DOHH2 (cell line): Measurements from ENCODE around the gene SAMD10.

Experiments
- H3F3A ChIP-seq: fragments of 200-600 bp; sonication (generic), shearing (Covaris generic); 2 replicates; pipeline ENCODE4 v1.6.0; 2016; ENCODE audit warnings: antibody characterized with exemption, mild to moderate bottlenecking; ENCODE audit not compliant: control insufficient read depth, insufficient read depth
- H3K27ac ChIP-seq: fragments of 200-600 bp; sonication (generic); 2 replicates; pipeline ENCODE4 v1.5.1; 2014; ENCODE audit warnings: low read depth, mild to moderate bottlenecking, low read length, moderate library complexity
- H3K27me3 ChIP-seq: fragments of 200-600 bp; sonication (generic); 2 replicates; pipeline ENCODE4 v1.6.1; 2014; ENCODE audit warnings: mild to moderate bottlenecking, low read length, mixed read lengths; ENCODE audit not compliant: control insufficient read depth
- H3K36me3 ChIP-seq: fragments of 200-600 bp; sonication (generic); 2 replicates; pipeline ENCODE4 v1.6.1; 2014; ENCODE audit warnings: mild to moderate bottlenecking, low read length, moderate library complexity, mixed read lengths; ENCODE audit not compliant: control insufficient read depth
- H3K4me1 ChIP-seq: fragments of 200-600 bp; sonication (generic); 2 replicates; pipeline ENCODE4 v1.6.1; 2014; ENCODE audit warnings: mild to moderate bottlenecking, low read length, mixed read lengths; ENCODE audit not compliant: control insufficient read depth
- H3K4me2 ChIP-seq: fragments of 200-600 bp; sonication (generic); 2 replicates; pipeline ENCODE4 v1.6.0; 2014; ENCODE audit warnings: mild to moderate bottlenecking, low read length, moderate library complexity
- H3K4me3 ChIP-seq: fragments of 200-600 bp; sonication (generic); 2 replicates; pipeline ENCODE4 v1.5.1; 2014; ENCODE audit warnings: mild to moderate bottlenecking, low read length, mixed read lengths
- H3K79me2 ChIP-seq: fragments of 200-600 bp; sonication (generic); 2 replicates; pipeline ENCODE4 v1.6.1; 2014; ENCODE audit warnings: mild to moderate bottlenecking, low read length, mixed read lengths; ENCODE audit not compliant: control insufficient read depth
- H3K9me2 ChIP-seq: fragments of 200-600 bp; sonication (generic); replicated peaks from 2 replicates; pipeline ENCODE4 v1.6.1; 2014; ENCODE audit warnings: mild to moderate bottlenecking, low read length, mixed read lengths; ENCODE audit not compliant: control insufficient read depth
- H3K9me3 ChIP-seq: fragments of 200-600 bp; sonication (generic); 2 replicates; pipeline ENCODE4 v1.6.1; 2014; ENCODE audit warnings: antibody characterized with exemption, low read length, mixed read lengths; ENCODE audit not compliant: control insufficient read depth, insufficient read depth
- H4K20me1 ChIP-seq: fragments of 200-600 bp; sonication (generic); 2 replicates; pipeline ENCODE4 v1.6.0; 2014; ENCODE audit warnings: low read depth, mild to moderate bottlenecking, antibody characterized with exemption, low read length, moderate library complexity; ENCODE audit not compliant: control insufficient read depth, insufficient read depth
- CTCF ChIP-seq: fragments of 200-600 bp; sonication (generic); IDR thresholded peaks from one replicate; pipeline ENCODE4 v1.5.1; 2014; ENCODE audit warnings: antibody characterized with exemption, mild to moderate bottlenecking, low read depth, low read length; ENCODE audit not compliant: poor library complexity, severe bottlenecking
- EZH2phosphoT487 ChIP-seq: fragments of 200-600 bp; sonication (generic); IDR thresholded peaks from 2 replicates; pipeline ENCODE4 v1.6.1; 2017; ENCODE audit warnings: borderline replicate concordance, mild to moderate bottlenecking, antibody characterized with exemption, low read length, moderate library complexity, mixed read lengths

SAMD10 gene

GRCh38 chr20:63970714-63971431 is 8.6 kb downstream of the SAMD10 start:
- Histone ChIP-seq H3K9me3 (peaks cover 8% of the 10 kb centered on the region), H3K4me3 (no peak overlapping the region), H4K20me1 (no peaks in the 10 kb centered on the region), H3K4me1 (peaks cover 42% of the 10 kb centered on the region), H3K9me2 (no peaks in the 10 kb centered on the region), H3K4me2 (peak overlapping the region; percentile 59; the same call in 1 of the 2 replicates), H3K27me3 (no peaks in the 10 kb centered on the region), H3F3A (peaks cover 9% of the 10 kb centered on the region), H3K36me3 (peaks cover 50% of the 10 kb centered on the region), H3K27ac (no peak overlapping the region), H3K79me2 (peaks cover 17% of the 10 kb centered on the region)
- TF ChIP-seq CTCF (no peak), EZH2phosphoT487 (no peak)

- Histone ChIP-seq H3K27ac (peak within 1 kb of the TSS; percentile 34), H3K4me1 (peaks cover 42% of the 10 kb centered on the region), H3K9me2 (no peaks in the 10 kb centered on the region), H3K27me3 (no peaks in the 10 kb centered on the region), H3K36me3 (peaks cover 51% of the 10 kb centered on the region), H3K79me2 (peaks cover 17% of the 10 kb centered on the region), H3K4me2 (peak within 1 kb of the TSS; percentile 92), H4K20me1 (no peaks in the 10 kb centered on the region), H3K9me3 (peaks cover 8% of the 10 kb centered on the region), H3K4me3 (peak within 1 kb of the TSS; percentile 78), H3F3A (peaks cover 9% of the 10 kb centered on the region)
- TF ChIP-seq CTCF (no peak), EZH2phosphoT487 (no peak)
These were observed 9.4 kb downstream of the SAMD10 start, which contains the start of gene ZNF512B for GRCh38 chr20:63969838-63970713. TSS of gene ZNF512B (minus strand) at chr20:63969930. CDS start at chr20:63967950, 1,980 bp downstream.

GRCh38 chr20:63968928-63969760 is 10.3 kb downstream of the SAMD10 start:
- H3K4me3 ChIP-seq, result peak overlapping the region; percentile 78
- H3K79me2 ChIP-seq, result peaks cover 17% of the 10 kb centered on the region
- TF ChIP-seq CTCF (no peak), EZH2phosphoT487 (no peak)
- peaks cover 9% of the 10 kb centered on the region for H3F3A ChIP-seq
- H3K27ac ChIP-seq, result peak overlapping the region; percentile 34
- peaks cover 40% of the 10 kb centered on the region for H3K4me1 ChIP-seq
- H3K36me3 ChIP-seq, result peaks cover 50% of the 10 kb centered on the region
- H4K20me1 ChIP-seq, result no peaks in the 10 kb centered on the region
- no peaks in the 10 kb centered on the region for H3K27me3 ChIP-seq
- peak overlapping the region; percentile 92 for H3K4me2 ChIP-seq
- H3K9me2 ChIP-seq, result no peaks in the 10 kb centered on the region
- peaks cover 8% of the 10 kb centered on the region for H3K9me3 ChIP-seq
